ENCODE data around the gene ABCA1.

- TF ChIP-seq, protein P1, sequence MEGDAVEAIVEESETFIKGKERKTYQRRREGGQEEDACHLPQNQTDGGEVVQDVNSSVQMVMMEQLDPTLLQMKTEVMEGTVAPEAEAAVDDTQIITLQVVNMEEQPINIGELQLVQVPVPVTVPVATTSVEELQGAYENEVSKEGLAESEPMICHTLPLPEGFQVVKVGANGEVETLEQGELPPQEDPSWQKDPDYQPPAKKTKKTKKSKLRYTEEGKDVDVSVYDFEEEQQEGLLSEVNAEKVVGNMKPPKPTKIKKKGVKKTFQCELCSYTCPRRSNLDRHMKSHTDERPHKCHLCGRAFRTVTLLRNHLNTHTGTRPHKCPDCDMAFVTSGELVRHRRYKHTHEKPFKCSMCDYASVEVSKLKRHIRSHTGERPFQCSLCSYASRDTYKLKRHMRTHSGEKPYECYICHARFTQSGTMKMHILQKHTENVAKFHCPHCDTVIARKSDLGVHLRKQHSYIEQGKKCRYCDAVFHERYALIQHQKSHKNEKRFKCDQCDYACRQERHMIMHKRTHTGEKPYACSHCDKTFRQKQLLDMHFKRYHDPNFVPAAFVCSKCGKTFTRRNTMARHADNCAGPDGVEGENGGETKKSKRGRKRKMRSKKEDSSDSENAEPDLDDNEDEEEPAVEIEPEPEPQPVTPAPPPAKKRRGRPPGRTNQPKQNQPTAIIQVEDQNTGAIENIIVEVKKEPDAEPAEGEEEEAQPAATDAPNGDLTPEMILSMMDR (optimal IDR thresholded peaks at IDR 0.05 in 1 of 3, IDR thresholded peaks at IDR 0.05 in 1 of 3, conservative IDR thresholded peaks at IDR 0.05 in 1 of 3; ENCODE audit: extremely low read depth in 1 of 3, insufficient read depth in 2 of 3, low read length in 3 of 3) = no peak
- no peak for TF ChIP-seq EZH2 (IDR thresholded peaks at IDR 0.05; ENCODE audit: low read length)
These were observed 139.7 kb downstream of the ABCA1 start for GRCh38 chr9:104788251-104788650.

Data from keratinocyte (primary cell).